A673 (cell line): Measurements from ENCODE around the gene PCNX1.

Experiments used
- EZH2 ChIP-seq: fragments of 200-600 bp; sonication (generic); IDR thresholded peaks from 2 replicates; pipeline ENCODE4 v1.6.1; 2017; ENCODE audit warnings: borderline replicate concordance, low read depth, mild to moderate bottlenecking, mixed read lengths, antibody characterized with exemption, low read length; ENCODE audit not compliant: poor library complexity, severe bottlenecking
- TF ChIP-seq, protein P1 (sequence below): fragments of 300-800, 200-600 bp; sonication (generic); conservative IDR thresholded peaks from 2 replicates; pipeline ENCODE4 v1.5.1; 2017; ENCODE audit warnings: low read depth, mild to moderate bottlenecking, antibody characterized with exemption, low read length, moderate library complexity, mixed read lengths

GRCh38 chr14:70908935-70909641 lies 1.8 kb downstream of the PCNX1 start:
- TF ChIP-seq, protein P1, sequence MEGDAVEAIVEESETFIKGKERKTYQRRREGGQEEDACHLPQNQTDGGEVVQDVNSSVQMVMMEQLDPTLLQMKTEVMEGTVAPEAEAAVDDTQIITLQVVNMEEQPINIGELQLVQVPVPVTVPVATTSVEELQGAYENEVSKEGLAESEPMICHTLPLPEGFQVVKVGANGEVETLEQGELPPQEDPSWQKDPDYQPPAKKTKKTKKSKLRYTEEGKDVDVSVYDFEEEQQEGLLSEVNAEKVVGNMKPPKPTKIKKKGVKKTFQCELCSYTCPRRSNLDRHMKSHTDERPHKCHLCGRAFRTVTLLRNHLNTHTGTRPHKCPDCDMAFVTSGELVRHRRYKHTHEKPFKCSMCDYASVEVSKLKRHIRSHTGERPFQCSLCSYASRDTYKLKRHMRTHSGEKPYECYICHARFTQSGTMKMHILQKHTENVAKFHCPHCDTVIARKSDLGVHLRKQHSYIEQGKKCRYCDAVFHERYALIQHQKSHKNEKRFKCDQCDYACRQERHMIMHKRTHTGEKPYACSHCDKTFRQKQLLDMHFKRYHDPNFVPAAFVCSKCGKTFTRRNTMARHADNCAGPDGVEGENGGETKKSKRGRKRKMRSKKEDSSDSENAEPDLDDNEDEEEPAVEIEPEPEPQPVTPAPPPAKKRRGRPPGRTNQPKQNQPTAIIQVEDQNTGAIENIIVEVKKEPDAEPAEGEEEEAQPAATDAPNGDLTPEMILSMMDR, result no peak
- TF ChIP-seq EZH2, result no peak
